ENCODE data around the gene RTL10.

DNA sequence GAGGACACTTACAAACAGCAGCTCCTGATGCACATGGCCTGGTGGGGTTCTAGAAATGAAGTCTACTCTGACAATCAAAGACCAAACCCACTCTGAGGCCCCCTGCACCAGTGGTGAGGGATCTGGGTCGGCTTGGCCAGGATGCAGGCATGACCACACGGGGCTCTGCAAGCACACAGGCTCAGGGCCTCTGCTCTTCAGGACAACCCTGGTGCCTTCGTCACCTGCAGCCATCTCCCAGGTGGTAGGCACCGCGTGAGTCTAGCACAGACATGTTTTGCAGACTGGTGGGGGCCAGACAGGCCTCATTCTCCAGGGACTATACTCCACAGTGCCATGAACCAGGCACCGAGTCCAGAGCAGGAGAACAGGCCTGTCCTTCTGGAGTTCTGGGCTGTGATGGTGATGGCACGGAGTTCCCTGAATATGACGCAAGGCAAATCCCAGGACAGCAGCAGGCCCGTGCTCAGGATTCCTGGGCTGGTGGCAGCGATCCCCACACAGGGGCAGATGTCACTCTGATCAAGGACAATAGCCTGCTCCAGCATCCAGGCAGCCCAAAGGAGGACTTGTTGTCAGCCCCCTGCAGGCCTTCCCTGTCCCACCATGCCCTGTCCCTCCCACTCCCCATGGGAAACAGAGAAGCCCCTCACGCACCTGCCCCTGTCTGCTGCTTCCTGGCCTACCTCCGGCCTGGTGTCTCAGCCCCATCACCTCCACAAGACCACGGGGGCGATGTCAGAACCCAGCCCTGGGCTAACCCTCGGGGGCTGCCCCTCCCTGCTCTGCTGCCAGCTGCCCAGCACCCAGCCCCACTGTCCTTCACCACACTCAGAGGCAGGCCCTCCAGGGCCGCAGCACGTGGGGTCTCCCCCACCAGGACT is 36.1 kb downstream of the RTL10 start:
- no peak for TF ChIP-seq SIN3A (IDR thresholded peaks at IDR 0.05; ENCODE audit: borderline replicate concordance, low read depth, low read length)
- TF ChIP-seq EZH2phosphoT487 (IDR thresholded peaks at IDR 0.05; ENCODE audit: borderline replicate concordance, low read depth), result no peak
- no peak for TF ChIP-seq EP300 (IDR thresholded peaks at IDR 0.05; ENCODE audit: borderline replicate concordance in 1 of 2, low read depth in 1 of 2, low read length in 1 of 2)
- TF ChIP-seq MAX (IDR thresholded peaks at IDR 0.05; ENCODE audit: low read depth), result no peak
- TF ChIP-seq, protein P1, sequence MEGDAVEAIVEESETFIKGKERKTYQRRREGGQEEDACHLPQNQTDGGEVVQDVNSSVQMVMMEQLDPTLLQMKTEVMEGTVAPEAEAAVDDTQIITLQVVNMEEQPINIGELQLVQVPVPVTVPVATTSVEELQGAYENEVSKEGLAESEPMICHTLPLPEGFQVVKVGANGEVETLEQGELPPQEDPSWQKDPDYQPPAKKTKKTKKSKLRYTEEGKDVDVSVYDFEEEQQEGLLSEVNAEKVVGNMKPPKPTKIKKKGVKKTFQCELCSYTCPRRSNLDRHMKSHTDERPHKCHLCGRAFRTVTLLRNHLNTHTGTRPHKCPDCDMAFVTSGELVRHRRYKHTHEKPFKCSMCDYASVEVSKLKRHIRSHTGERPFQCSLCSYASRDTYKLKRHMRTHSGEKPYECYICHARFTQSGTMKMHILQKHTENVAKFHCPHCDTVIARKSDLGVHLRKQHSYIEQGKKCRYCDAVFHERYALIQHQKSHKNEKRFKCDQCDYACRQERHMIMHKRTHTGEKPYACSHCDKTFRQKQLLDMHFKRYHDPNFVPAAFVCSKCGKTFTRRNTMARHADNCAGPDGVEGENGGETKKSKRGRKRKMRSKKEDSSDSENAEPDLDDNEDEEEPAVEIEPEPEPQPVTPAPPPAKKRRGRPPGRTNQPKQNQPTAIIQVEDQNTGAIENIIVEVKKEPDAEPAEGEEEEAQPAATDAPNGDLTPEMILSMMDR (IDR thresholded peaks at IDR 0.05), result no peak
- no peak for TF ChIP-seq TCF12 (IDR thresholded peaks at IDR 0.05)
- TF ChIP-seq RAD21 (IDR thresholded peaks at IDR 0.05; ENCODE audit: low read length), result no peak
- TF ChIP-seq, protein P2, sequence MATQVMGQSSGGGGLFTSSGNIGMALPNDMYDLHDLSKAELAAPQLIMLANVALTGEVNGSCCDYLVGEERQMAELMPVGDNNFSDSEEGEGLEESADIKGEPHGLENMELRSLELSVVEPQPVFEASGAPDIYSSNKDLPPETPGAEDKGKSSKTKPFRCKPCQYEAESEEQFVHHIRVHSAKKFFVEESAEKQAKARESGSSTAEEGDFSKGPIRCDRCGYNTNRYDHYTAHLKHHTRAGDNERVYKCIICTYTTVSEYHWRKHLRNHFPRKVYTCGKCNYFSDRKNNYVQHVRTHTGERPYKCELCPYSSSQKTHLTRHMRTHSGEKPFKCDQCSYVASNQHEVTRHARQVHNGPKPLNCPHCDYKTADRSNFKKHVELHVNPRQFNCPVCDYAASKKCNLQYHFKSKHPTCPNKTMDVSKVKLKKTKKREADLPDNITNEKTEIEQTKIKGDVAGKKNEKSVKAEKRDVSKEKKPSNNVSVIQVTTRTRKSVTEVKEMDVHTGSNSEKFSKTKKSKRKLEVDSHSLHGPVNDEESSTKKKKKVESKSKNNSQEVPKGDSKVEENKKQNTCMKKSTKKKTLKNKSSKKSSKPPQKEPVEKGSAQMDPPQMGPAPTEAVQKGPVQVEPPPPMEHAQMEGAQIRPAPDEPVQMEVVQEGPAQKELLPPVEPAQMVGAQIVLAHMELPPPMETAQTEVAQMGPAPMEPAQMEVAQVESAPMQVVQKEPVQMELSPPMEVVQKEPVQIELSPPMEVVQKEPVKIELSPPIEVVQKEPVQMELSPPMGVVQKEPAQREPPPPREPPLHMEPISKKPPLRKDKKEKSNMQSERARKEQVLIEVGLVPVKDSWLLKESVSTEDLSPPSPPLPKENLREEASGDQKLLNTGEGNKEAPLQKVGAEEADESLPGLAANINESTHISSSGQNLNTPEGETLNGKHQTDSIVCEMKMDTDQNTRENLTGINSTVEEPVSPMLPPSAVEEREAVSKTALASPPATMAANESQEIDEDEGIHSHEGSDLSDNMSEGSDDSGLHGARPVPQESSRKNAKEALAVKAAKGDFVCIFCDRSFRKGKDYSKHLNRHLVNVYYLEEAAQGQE (IDR thresholded peaks at IDR 0.05; ENCODE audit: low read depth, low read length), result no peak
- no peak for TF ChIP-seq RXRA (IDR thresholded peaks at IDR 0.05; ENCODE audit: borderline replicate concordance, low read depth)
